B cell (primary cell): ENCODE results near the gene TIMELESS. TPM values are rescaled to one million over a fixed set of nuclear protein-coding genes. Genes with fewer than 3 reads are reported as not detected.
"Not testable (repeated sequence)": the region's sequence is repeated elsewhere in the genome, so short reads cannot be mapped to it uniquely, and the experiment has no call there.

Source experiments
- ATAC-seq: fragments of 200-7000 bp; cut with Tn5 transposase; one replicate; pipeline ENCODE4 v1.10.0; 2021; ENCODE audit warnings: low read depth, mild to moderate bottlenecking, moderate number of reproducible peaks, moderate library complexity
- CTCF ChIA-PET: fragments of 350-600 bp; sonication (Branson Sonifier 250); formaldehyde crosslinking; loops from one replicate; lab custom pipeline; 2021; ENCODE audit warnings: antibody characterized with exemption, inconsistent platforms; lab: Charles Lee
- POLR2A ChIA-PET: fragments of 350-600 bp; sonication (Branson Sonifier 250); formaldehyde crosslinking; loops from one replicate; lab custom pipeline; 2021; ENCODE audit warnings: antibody characterized with exemption; lab: Charles Lee
- DNase-seq: peaks from one replicate; pipeline ENCODE4 v3.0.0; 2013
- H2AFZ ChIP-seq: 2 replicates; pipeline ENCODE4 v1.6.1; 2012; ENCODE audit warnings: mild to moderate bottlenecking, low read depth, low read length; ENCODE audit not compliant: insufficient read depth, poor library complexity, severe bottlenecking
- H3K27ac ChIP-seq, 2 donors: 1 replicate in 1 of 2; 2 replicates in 1 of 2; pipeline ENCODE4 v1.5.1; 2012 to 2013; ENCODE audit warnings: low read length in 2 of 2, mild to moderate bottlenecking in 2 of 2, moderate library complexity in 1 of 2
- H3K27me3 ChIP-seq, 4 experiments: fragments of 200-600 bp in 1 of 4; sonication (generic) in 1 of 4; replicated peaks in 1 of 4; 1 replicate in 2 of 4; 2 replicates in 2 of 4; pipeline versions ENCODE4 v1.6.1 to v1.7.0; 2013 to 2016; ENCODE audit warnings: low read length in 3 of 4, mild to moderate bottlenecking in 2 of 4, mixed read lengths in 1 of 4, moderate library complexity in 1 of 4; ENCODE audit not compliant: insufficient read depth in 4 of 4, control insufficient read depth in 3 of 4; ENCODE audit errors: control extremely low read depth in 1 of 4
- H3K36me3 ChIP-seq, 2 experiments: replicated peaks in 1 of 2; 1 replicate in 1 of 2; 2 replicates in 1 of 2; pipeline versions ENCODE4 v1.6.1 to v1.7.1; 2013; ENCODE audit warnings: low read length in 1 of 2; ENCODE audit not compliant: insufficient read depth in 2 of 2, control insufficient read depth in 1 of 2; ENCODE audit errors: control extremely low read depth in 1 of 2, extremely low read depth in 1 of 2
- H3K4me1 ChIP-seq, 2 donors: fragments of 200-600 bp in 1 of 2; sonication (generic) in 1 of 2; 1 replicate in 1 of 2; 2 replicates in 1 of 2; pipeline versions ENCODE4 v1.5.1 to v1.6.1; 2013 to 2017; ENCODE audit warnings: low read length in 2 of 2; ENCODE audit not compliant: control insufficient read depth in 2 of 2, insufficient read depth in 2 of 2
- H3K4me2 ChIP-seq: replicated peaks from 2 replicates; pipeline ENCODE3; 2012; ENCODE audit warnings: mild to moderate bottlenecking, low read depth, low read length; ENCODE audit not compliant: poor library complexity, severe bottlenecking
- H3K4me3 ChIP-seq, 5 experiments: fragments of 200-600 bp in 1 of 5; sonication (generic) in 1 of 5; 1 replicate in 3 of 5; 2 replicates in 2 of 5; pipeline versions ENCODE4 v1.5.1 to v1.7.0; 2011 to 2016; ENCODE audit warnings: low read length in 4 of 5, mild to moderate bottlenecking in 4 of 5, low read depth in 2 of 5, control low read depth in 1 of 5, moderate library complexity in 1 of 5; ENCODE audit not compliant: insufficient read depth in 1 of 5; ENCODE audit errors: control extremely low read depth in 1 of 5, extremely low read depth in 1 of 5
- H3K79me2 ChIP-seq: fragments of 200-600 bp; sonication (generic); one replicate; pipeline ENCODE4 v1.6.0; 2016; ENCODE audit warnings: low read length; ENCODE audit not compliant: control insufficient read depth, insufficient read depth
- H3K9ac ChIP-seq: fragments of 200-600 bp; sonication (generic); 2 replicates; pipeline ENCODE4 v1.6.1; 2017; ENCODE audit warnings: mild to moderate bottlenecking, low read length, moderate library complexity
- H3K9me3 ChIP-seq, 3 donors: one replicate each; pipeline versions ENCODE4 v1.6.1 to v1.7.1; 2013; ENCODE audit warnings: low read length in 2 of 3; ENCODE audit not compliant: control insufficient read depth in 2 of 3, insufficient read depth in 1 of 3; ENCODE audit errors: control extremely low read depth in 1 of 3
- H4K20me1 ChIP-seq: 2 replicates; pipeline ENCODE4 v1.6.0; 2012; ENCODE audit warnings: mild to moderate bottlenecking, low read length; ENCODE audit not compliant: insufficient read depth, control insufficient read depth, poor library complexity, severe bottlenecking
- H3K27ac Mint-ChIP-seq: one replicate; pipeline ENCODE4 v1.8.0; 2021; ENCODE audit warnings: mixed read lengths
- H3K27me3 Mint-ChIP-seq: one replicate; pipeline ENCODE4 v1.8.0; 2021; ENCODE audit warnings: mixed read lengths
- H3K4me1 Mint-ChIP-seq: one replicate; pipeline ENCODE4 v1.8.0; 2021; ENCODE audit warnings: mixed read lengths
- H3K4me3 Mint-ChIP-seq: one replicate; pipeline ENCODE4 v1.8.0; 2021; ENCODE audit warnings: mixed read lengths
- H3K9me3 Mint-ChIP-seq: one replicate; pipeline ENCODE4 v1.8.0; 2022; ENCODE audit warnings: mixed read lengths; ENCODE audit not compliant: insufficient read depth
- WGBS: methylation state at CpG from one replicate; pipeline ENCODE4 v1.1.5; 2013; ENCODE audit warnings: missing lambda C conversion rate; ENCODE audit not compliant: insufficient coverage; 5-methylcytosine and 5-hydroxymethylcytosine counted together
- intact Hi-C: fragments of 100-400 bp; cut with micrococcal nuclease; formaldehyde crosslinking; loops from one replicate; pipeline ENCODE4 v1.10.0; 2022
- polyA plus RNA-seq: library from polyadenylated mRNA; depleted of rRNA; stranded (reverse); fragments of >200 nt; gene quantifications from 2 replicates; pipeline ENCODE4 v1.2.3, GENCODE V29; 2012
- total RNA-seq, 2 donors: library from RNA; stranded (reverse); fragments of 120-200 nt in 1 of 2; gene quantifications; 1 replicate in 1 of 2; 2 replicates in 1 of 2; pipeline versions ENCODE4 v1.2.3 to v1.2.4, GENCODE V29; 2013 to 2022
- TF ChIP-seq, protein P1 (sequence below): fragments of 200-600 bp; IDR thresholded peaks from one replicate; pipeline ENCODE4 v1.8.0; 2022; ENCODE audit warnings: antibody characterized with exemption, mild to moderate bottlenecking

The TIMELESS gene
- total and polyA plus RNA-seq, 2 donors (not counting 1 experiment from before 2014, with no cell fraction given) = 17.2 to 44.4 TPM

DNA sequence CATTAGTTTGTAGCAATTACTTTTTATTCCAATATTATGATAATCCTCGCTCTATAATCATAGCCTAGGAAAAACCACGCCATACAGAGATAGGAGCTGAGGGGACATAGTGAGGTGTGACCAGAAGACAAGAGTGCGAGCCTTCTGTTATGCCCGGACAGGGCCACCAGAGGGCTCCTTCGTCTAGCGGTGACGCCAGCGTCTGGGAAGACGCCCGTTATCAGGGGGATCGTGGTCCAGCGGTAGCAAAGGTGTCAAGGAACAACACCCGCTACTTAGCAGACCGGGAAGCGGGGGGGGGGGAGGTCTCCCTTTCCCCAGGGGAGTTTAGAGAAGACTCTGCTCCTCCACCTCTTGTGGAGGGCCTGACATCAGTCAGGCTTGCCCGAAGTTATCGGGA lies 47.5 kb upstream of the TIMELESS start:
- TF ChIP-seq, protein P1, sequence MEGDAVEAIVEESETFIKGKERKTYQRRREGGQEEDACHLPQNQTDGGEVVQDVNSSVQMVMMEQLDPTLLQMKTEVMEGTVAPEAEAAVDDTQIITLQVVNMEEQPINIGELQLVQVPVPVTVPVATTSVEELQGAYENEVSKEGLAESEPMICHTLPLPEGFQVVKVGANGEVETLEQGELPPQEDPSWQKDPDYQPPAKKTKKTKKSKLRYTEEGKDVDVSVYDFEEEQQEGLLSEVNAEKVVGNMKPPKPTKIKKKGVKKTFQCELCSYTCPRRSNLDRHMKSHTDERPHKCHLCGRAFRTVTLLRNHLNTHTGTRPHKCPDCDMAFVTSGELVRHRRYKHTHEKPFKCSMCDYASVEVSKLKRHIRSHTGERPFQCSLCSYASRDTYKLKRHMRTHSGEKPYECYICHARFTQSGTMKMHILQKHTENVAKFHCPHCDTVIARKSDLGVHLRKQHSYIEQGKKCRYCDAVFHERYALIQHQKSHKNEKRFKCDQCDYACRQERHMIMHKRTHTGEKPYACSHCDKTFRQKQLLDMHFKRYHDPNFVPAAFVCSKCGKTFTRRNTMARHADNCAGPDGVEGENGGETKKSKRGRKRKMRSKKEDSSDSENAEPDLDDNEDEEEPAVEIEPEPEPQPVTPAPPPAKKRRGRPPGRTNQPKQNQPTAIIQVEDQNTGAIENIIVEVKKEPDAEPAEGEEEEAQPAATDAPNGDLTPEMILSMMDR = peak; percentile 56
- H3K79me2 ChIP-seq, H4K20me1 ChIP-seq, H3K9ac ChIP-seq, H3K27me3 Mint-ChIP-seq, H3K9me3 Mint-ChIP-seq, H3K27ac ChIP-seq, POLR2A ChIA-PET, H3K36me3 ChIP-seq, intact Hi-C loops, H3K27ac Mint-ChIP-seq, H3K4me1 Mint-ChIP-seq, ATAC-seq, H3K27me3 ChIP-seq, H3K4me1 ChIP-seq: not testable (repeated sequence)
- peak overlapping the region in 1 of 5 experiments; percentile 21 for H3K4me3 ChIP-seq
- 3% methylated on average over 6 of the region's 17 CpGs for WGBS
- CTCF ChIA-PET = interaction anchor here (0.6 to 1.4 kb wide), 4 partner anchors 23 to 509 kb away, joined by 3 to 4 read pairs (median 3); no protein-coding TSS in a partner anchor
- peak overlapping the region; percentile 62 for H2AFZ ChIP-seq
- peaks cover 0 to 12% (median 0%) of the 10 kb centered on the region in 3 donors for H3K9me3 ChIP-seq
- H3K4me3 Mint-ChIP-seq = peak overlapping the region; percentile 75
- peak; percentile 61 for DNase-seq
- peak overlapping the region; percentile 42 for H3K4me2 ChIP-seq

DNA sequence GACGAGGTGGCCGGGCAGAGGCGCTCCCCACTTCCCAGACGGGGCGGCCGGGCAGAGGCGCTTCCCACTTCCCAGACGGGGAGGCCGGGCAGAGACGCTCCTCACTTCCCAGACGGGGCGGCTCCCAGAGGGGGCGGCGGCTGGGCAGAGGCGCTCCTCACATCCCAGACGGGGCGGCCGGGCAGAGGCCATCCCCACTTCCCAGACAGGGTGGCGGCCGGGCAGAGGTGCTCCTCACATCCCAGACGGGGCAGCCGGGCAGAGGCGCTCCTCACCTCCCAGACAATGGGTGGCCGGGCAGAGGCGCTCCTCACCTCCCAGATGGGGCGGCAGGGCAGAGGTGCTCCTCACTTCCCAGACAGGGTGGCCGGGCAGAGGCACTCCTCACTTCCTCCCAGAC lies 45.3 kb upstream of the TIMELESS start:
- H3K79me2 ChIP-seq, H3K4me2 ChIP-seq, intact Hi-C loops, H3K9ac ChIP-seq, H2AFZ ChIP-seq, H3K27me3 ChIP-seq, ATAC-seq, CTCF ChIA-PET, H4K20me1 ChIP-seq, H3K27ac ChIP-seq, H3K4me3 ChIP-seq, H3K36me3 ChIP-seq, DNase-seq, H3K4me1 ChIP-seq, H3K9me3 Mint-ChIP-seq, H3K4me1 Mint-ChIP-seq, H3K4me3 Mint-ChIP-seq, H3K27ac Mint-ChIP-seq: not testable (repeated sequence)
- H3K27me3 Mint-ChIP-seq = peaks cover 12% of the 10 kb centered on the region
- POLR2A ChIA-PET = interaction anchor here (0.7 kb wide), 1 partner anchor 25 kb away, joined by 3 read pairs; no protein-coding TSS in a partner anchor
- peaks cover 0 to 12% (median 0%) of the 10 kb centered on the region in 3 donors for H3K9me3 ChIP-seq
- 97% methylated on average over 27 of the region's 27 CpGs for WGBS

DNA sequence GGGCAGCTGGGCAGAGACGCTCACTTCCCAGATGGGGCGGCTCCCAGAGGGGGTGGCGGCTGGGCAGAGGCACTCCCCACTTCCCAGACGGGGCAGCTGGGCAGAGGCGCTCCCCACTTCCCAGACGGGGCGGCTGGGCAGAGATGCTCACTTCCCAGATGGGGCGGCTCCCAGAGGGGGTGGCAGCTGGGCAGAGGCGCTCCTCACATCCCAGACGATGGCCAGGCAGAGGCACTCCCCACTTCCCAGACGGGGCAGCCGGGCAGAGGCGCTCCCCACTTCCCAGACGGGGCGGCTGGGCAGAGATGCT lies 44.8 kb upstream of the TIMELESS start:
- H3K36me3 ChIP-seq, H3K4me2 ChIP-seq, H3K79me2 ChIP-seq, H3K4me1 ChIP-seq, H3K27me3 ChIP-seq, ATAC-seq, H3K4me3 Mint-ChIP-seq, H3K4me3 ChIP-seq, intact Hi-C loops, H3K9ac ChIP-seq, H3K27ac ChIP-seq, CTCF ChIA-PET, DNase-seq, H3K9me3 Mint-ChIP-seq, POLR2A ChIA-PET, H2AFZ ChIP-seq, H4K20me1 ChIP-seq, H3K27ac Mint-ChIP-seq, H3K4me1 Mint-ChIP-seq: not testable (repeated sequence)
- 100% methylated on average over 12 of the region's 15 CpGs for WGBS
- peaks cover 12% of the 10 kb centered on the region for H3K27me3 Mint-ChIP-seq
- H3K9me3 ChIP-seq = peaks cover 0 to 12% (median 0%) of the 10 kb centered on the region in 3 donors
